ACC112 (cell line): ENCODE results near the gene TANGO6.

Experiments used
- H2AFZ ChIP-seq: fragments of 200-600 bp; sonication (generic); one replicate; pipeline ENCODE4 v1.6.0; 2017; ENCODE audit warnings: antibody characterized with exemption, low read length; ENCODE audit not compliant: unreplicated experiment
- H3K27ac ChIP-seq: fragments of 200-600 bp; sonication (generic); 2 replicates; pipeline ENCODE4 v1.5.1; 2014; ENCODE audit warnings: low read depth, mild to moderate bottlenecking, antibody characterized with exemption, low read length, moderate library complexity
- H3K27me3 ChIP-seq: fragments of 200-600 bp; sonication (generic); 2 replicates; pipeline ENCODE4 v1.6.1; 2014; ENCODE audit warnings: mild to moderate bottlenecking, antibody characterized with exemption, low read length, moderate library complexity, mixed read lengths; ENCODE audit not compliant: insufficient read depth
- H3K36me3 ChIP-seq: fragments of 200-600 bp; sonication (generic); 2 replicates; pipeline ENCODE4 v1.6.1; 2016; ENCODE audit warnings: mild to moderate bottlenecking, antibody characterized with exemption, low read length, moderate library complexity, mixed read lengths; ENCODE audit not compliant: insufficient read depth
- H3K4me1 ChIP-seq: fragments of 200-600 bp; sonication (generic); one replicate; pipeline ENCODE4 v1.6.1; 2016; ENCODE audit warnings: low read length, mixed read lengths; ENCODE audit not compliant: insufficient read depth, unreplicated experiment, control insufficient read depth
- H3K4me3 ChIP-seq: fragments of 200-600 bp; sonication (generic); 2 replicates; pipeline ENCODE4 v1.5.1; 2014; ENCODE audit warnings: mild to moderate bottlenecking, low read depth, low read length
- H3K79me2 ChIP-seq: fragments of 200-600 bp; sonication (generic); one replicate; pipeline ENCODE4 v1.6.0; 2016; ENCODE audit warnings: low read length; ENCODE audit not compliant: control insufficient read depth, unreplicated experiment, insufficient read depth

TANGO6 gene

GRCh38 chr16:68961778-68962402, 118.6 kb downstream of the TANGO6 start:
- H3K4me3 ChIP-seq, result no peak overlapping the region
- H3K4me1 ChIP-seq, result no peaks in the 10 kb centered on the region
- H3K27ac ChIP-seq, result no peak overlapping the region
- H3K36me3 ChIP-seq, result no peaks in the 10 kb centered on the region
- H2AFZ ChIP-seq, result no peak overlapping the region
- H3K79me2 ChIP-seq, result no peaks in the 10 kb centered on the region
- no peaks in the 10 kb centered on the region for H3K27me3 ChIP-seq

- H3K27me3 ChIP-seq, result no peaks in the 10 kb centered on the region
- no peak overlapping the region for H3K4me3 ChIP-seq
- H3K79me2 ChIP-seq, result no peaks in the 10 kb centered on the region
- no peak overlapping the region for H2AFZ ChIP-seq
- no peaks in the 10 kb centered on the region for H3K4me1 ChIP-seq
- H3K36me3 ChIP-seq, result no peaks in the 10 kb centered on the region
- H3K27ac ChIP-seq, result no peak overlapping the region
These were observed 126.0 kb downstream of the TANGO6 start for GRCh38 chr16:68969338-68969737.

- Histone ChIP-seq H3K4me1 (no peaks in the 10 kb centered on the region), H2AFZ (no peak overlapping the region), H3K36me3 (no peaks in the 10 kb centered on the region), H3K27me3 (no peaks in the 10 kb centered on the region), H3K4me3 (no peak overlapping the region), H3K27ac (no peak overlapping the region), H3K79me2 (no peaks in the 10 kb centered on the region)
These were observed 128.7 kb downstream of the TANGO6 start for GRCh38 chr16:68972013-68972412.

- H3K27me3 ChIP-seq, result no peaks in the 10 kb centered on the region
- H3K4me3 ChIP-seq, result no peak overlapping the region
- no peaks in the 10 kb centered on the region for H3K36me3 ChIP-seq
- H3K4me1 ChIP-seq, result no peaks in the 10 kb centered on the region
- H3K79me2 ChIP-seq, result no peaks in the 10 kb centered on the region
- H2AFZ ChIP-seq, result no peak overlapping the region
- H3K27ac ChIP-seq, result no peak overlapping the region
These were observed 129.4 kb downstream of the TANGO6 start for GRCh38 chr16:68972720-68973119.

GRCh38 chr16:68973611-68974120, 130.3 kb downstream of the TANGO6 start:
- H3K36me3 ChIP-seq, result no peaks in the 10 kb centered on the region
- no peak overlapping the region for H3K4me3 ChIP-seq
- no peak overlapping the region for H3K27ac ChIP-seq
- no peak overlapping the region for H2AFZ ChIP-seq
- no peaks in the 10 kb centered on the region for H3K27me3 ChIP-seq
- H3K79me2 ChIP-seq, result no peaks in the 10 kb centered on the region
- H3K4me1 ChIP-seq, result no peaks in the 10 kb centered on the region

- Histone ChIP-seq H3K79me2 (no peaks in the 10 kb centered on the region), H3K36me3 (no peaks in the 10 kb centered on the region), H3K4me1 (no peaks in the 10 kb centered on the region), H3K27me3 (no peaks in the 10 kb centered on the region), H3K4me3 (no peak overlapping the region), H3K27ac (no peak overlapping the region), H2AFZ (no peak overlapping the region)
These were observed 135.1 kb downstream of the TANGO6 start for GRCh38 chr16:68978303-68978954.

- no peaks in the 10 kb centered on the region for H3K36me3 ChIP-seq
- no peaks in the 10 kb centered on the region for H3K79me2 ChIP-seq
- H2AFZ ChIP-seq, result no peak overlapping the region
- no peak overlapping the region for H3K27ac ChIP-seq
- H3K4me3 ChIP-seq, result no peak overlapping the region
- no peaks in the 10 kb centered on the region for H3K4me1 ChIP-seq
- no peaks in the 10 kb centered on the region for H3K27me3 ChIP-seq
These were observed 137.5 kb downstream of the TANGO6 start for GRCh38 chr16:68980695-68981315.

- H3K79me2 ChIP-seq, result no peaks in the 10 kb centered on the region
- H3K27me3 ChIP-seq, result no peaks in the 10 kb centered on the region
- no peak overlapping the region for H3K4me3 ChIP-seq
- no peak overlapping the region for H3K27ac ChIP-seq
- H3K36me3 ChIP-seq, result no peaks in the 10 kb centered on the region
- no peak overlapping the region for H2AFZ ChIP-seq
- no peaks in the 10 kb centered on the region for H3K4me1 ChIP-seq
These were observed 138.6 kb downstream of the TANGO6 start for GRCh38 chr16:68981971-68982370.

GRCh38 chr16:68984467-68984866, 141.1 kb downstream of the TANGO6 start:
- Histone ChIP-seq H3K36me3 (no peaks in the 10 kb centered on the region), H3K4me1 (peaks cover 3% of the 10 kb centered on the region), H3K79me2 (no peaks in the 10 kb centered on the region), H2AFZ (no peak overlapping the region), H3K27ac (no peak overlapping the region), H3K27me3 (no peaks in the 10 kb centered on the region), H3K4me3 (no peak overlapping the region)

GRCh38 chr16:68985268-68985667, 141.9 kb downstream of the TANGO6 start:
- Histone ChIP-seq H2AFZ (no peak overlapping the region), H3K4me1 (peaks cover 3% of the 10 kb centered on the region), H3K4me3 (no peak overlapping the region)

GRCh38 chr16:68985855-68986254, 142.5 kb downstream of the TANGO6 start:
- H3K4me3 ChIP-seq, result no peak overlapping the region
- peak overlapping the region; percentile 10; the same call in 1 of the 2 replicates for H3K27ac ChIP-seq
- no peaks in the 10 kb centered on the region for H3K27me3 ChIP-seq
- peaks cover 3% of the 10 kb centered on the region for H3K4me1 ChIP-seq
- no peaks in the 10 kb centered on the region for H3K36me3 ChIP-seq
- no peak overlapping the region for H2AFZ ChIP-seq
- no peaks in the 10 kb centered on the region for H3K79me2 ChIP-seq

More at GRCh38 chr16:68985268-68985667, 141.9 kb downstream of the TANGO6 start:
- H3K36me3 ChIP-seq, result no peaks in the 10 kb centered on the region
- H3K27ac ChIP-seq, result no peak overlapping the region
- no peaks in the 10 kb centered on the region for H3K79me2 ChIP-seq
- H3K27me3 ChIP-seq, result no peaks in the 10 kb centered on the region
